Loucy (cell line): Measurements from ENCODE around the gene CYTH4.

Experiments used
- H2AFZ ChIP-seq: fragments of 200-600 bp; sonication (generic); 2 replicates; pipeline ENCODE4 v1.6.0; 2016; ENCODE audit warnings: antibody characterized with exemption, mild to moderate bottlenecking, low read length, moderate library complexity
- H3F3A ChIP-seq: fragments of 200-600 bp; 2 replicates; pipeline ENCODE4 v1.6.0; 2016; ENCODE audit warnings: antibody characterized with exemption, low read depth, mild to moderate bottlenecking
- H3K27me3 ChIP-seq: fragments of 200-600 bp; sonication (generic); 2 replicates; pipeline ENCODE4 v1.6.1; 2014; ENCODE audit warnings: low read length, mild to moderate bottlenecking; ENCODE audit not compliant: insufficient read depth, poor library complexity, severe bottlenecking
- H3K36me3 ChIP-seq: fragments of 200-600 bp; sonication (generic); 2 replicates; pipeline ENCODE4 v1.6.1; 2016; ENCODE audit warnings: low read length; ENCODE audit not compliant: insufficient read depth
- H3K4me1 ChIP-seq: fragments of 200-600 bp; sonication (generic); 2 replicates; pipeline ENCODE4 v1.5.1; 2014; ENCODE audit warnings: low read length, mild to moderate bottlenecking; ENCODE audit not compliant: insufficient read depth, poor library complexity, severe bottlenecking
- H3K4me2 ChIP-seq: fragments of 200-600 bp; sonication (generic); 2 replicates; pipeline ENCODE4 v1.6.0; 2014; ENCODE audit warnings: antibody characterized with exemption, low read length, low read depth, mild to moderate bottlenecking; ENCODE audit not compliant: poor library complexity, severe bottlenecking
- H3K4me3 ChIP-seq: fragments of 200-600 bp; sonication (generic); 2 replicates; pipeline ENCODE4 v1.5.1; 2014; ENCODE audit warnings: low read length, mild to moderate bottlenecking, mixed read lengths; ENCODE audit not compliant: poor library complexity, severe bottlenecking
- H3K79me2 ChIP-seq: fragments of 200-600 bp; sonication (generic); 2 replicates; pipeline ENCODE4 v1.6.1; 2014; ENCODE audit warnings: low read length; ENCODE audit not compliant: insufficient read depth
- H3K9ac ChIP-seq: fragments of 200-600 bp; sonication (generic); 2 replicates; pipeline ENCODE4 v1.6.0; 2014; ENCODE audit warnings: mild to moderate bottlenecking, low read depth, low read length, moderate library complexity; ENCODE audit not compliant: poor library complexity, severe bottlenecking
- H3K9me2 ChIP-seq: fragments of 200-600 bp; sonication (generic); replicated peaks from 2 replicates; pipeline ENCODE4 v1.6.1; 2016; ENCODE audit warnings: low read depth, low read length, mixed read lengths
- H3K9me3 ChIP-seq: fragments of 200-600 bp; sonication (generic); 2 replicates; pipeline ENCODE4 v1.6.1; 2014; ENCODE audit warnings: mild to moderate bottlenecking, antibody characterized with exemption, low read length, low read depth; ENCODE audit not compliant: insufficient read depth
- H4K20me1 ChIP-seq: fragments of 200-600 bp; sonication (generic); 2 replicates; pipeline ENCODE4 v1.6.0; 2014; ENCODE audit warnings: antibody characterized with exemption, low read length, mild to moderate bottlenecking; ENCODE audit not compliant: insufficient read depth, poor library complexity, severe bottlenecking
- EZH2phosphoT487 ChIP-seq: fragments of 200-600 bp; IDR thresholded peaks from 2 replicates; pipeline ENCODE4 v1.6.1; 2018; ENCODE audit warnings: antibody characterized with exemption, mild to moderate bottlenecking, moderate library complexity, borderline replicate concordance
- TF ChIP-seq, protein P1 (sequence below): fragments of 200-600 bp; sonication (generic); conservative IDR thresholded peaks from 2 replicates; pipeline ENCODE4 v1.5.1; 2014; ENCODE audit warnings: mild to moderate bottlenecking, antibody characterized with exemption, low read length

Gene CYTH4

DNA sequence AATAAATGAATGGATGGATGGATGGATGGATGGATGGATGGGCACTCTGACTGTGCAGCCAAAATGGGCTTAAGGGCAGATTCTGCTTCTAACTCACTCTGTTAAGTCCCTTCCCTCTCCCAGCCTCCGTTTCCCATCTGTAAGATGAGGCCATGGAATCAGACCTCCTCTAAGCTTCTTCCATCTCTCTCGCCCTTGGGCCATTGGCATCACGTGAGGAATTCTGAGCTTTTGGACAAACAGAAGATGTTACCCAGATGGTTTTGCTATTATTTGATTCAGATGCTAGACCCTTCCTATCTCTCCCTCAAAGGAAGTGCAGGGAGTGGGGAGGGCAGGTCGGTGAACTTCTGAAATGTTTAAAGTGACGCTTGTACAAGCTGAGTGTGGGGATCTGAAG, 4.0 kb upstream of the CYTH4 start:
- no peak for TF ChIP-seq EZH2phosphoT487
- TF ChIP-seq, protein P1, sequence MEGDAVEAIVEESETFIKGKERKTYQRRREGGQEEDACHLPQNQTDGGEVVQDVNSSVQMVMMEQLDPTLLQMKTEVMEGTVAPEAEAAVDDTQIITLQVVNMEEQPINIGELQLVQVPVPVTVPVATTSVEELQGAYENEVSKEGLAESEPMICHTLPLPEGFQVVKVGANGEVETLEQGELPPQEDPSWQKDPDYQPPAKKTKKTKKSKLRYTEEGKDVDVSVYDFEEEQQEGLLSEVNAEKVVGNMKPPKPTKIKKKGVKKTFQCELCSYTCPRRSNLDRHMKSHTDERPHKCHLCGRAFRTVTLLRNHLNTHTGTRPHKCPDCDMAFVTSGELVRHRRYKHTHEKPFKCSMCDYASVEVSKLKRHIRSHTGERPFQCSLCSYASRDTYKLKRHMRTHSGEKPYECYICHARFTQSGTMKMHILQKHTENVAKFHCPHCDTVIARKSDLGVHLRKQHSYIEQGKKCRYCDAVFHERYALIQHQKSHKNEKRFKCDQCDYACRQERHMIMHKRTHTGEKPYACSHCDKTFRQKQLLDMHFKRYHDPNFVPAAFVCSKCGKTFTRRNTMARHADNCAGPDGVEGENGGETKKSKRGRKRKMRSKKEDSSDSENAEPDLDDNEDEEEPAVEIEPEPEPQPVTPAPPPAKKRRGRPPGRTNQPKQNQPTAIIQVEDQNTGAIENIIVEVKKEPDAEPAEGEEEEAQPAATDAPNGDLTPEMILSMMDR, result no peak
- H3K4me1 ChIP-seq, result peaks cover 64% of the 10 kb centered on the region
- H3K9me2 ChIP-seq, result no peaks in the 10 kb centered on the region

DNA sequence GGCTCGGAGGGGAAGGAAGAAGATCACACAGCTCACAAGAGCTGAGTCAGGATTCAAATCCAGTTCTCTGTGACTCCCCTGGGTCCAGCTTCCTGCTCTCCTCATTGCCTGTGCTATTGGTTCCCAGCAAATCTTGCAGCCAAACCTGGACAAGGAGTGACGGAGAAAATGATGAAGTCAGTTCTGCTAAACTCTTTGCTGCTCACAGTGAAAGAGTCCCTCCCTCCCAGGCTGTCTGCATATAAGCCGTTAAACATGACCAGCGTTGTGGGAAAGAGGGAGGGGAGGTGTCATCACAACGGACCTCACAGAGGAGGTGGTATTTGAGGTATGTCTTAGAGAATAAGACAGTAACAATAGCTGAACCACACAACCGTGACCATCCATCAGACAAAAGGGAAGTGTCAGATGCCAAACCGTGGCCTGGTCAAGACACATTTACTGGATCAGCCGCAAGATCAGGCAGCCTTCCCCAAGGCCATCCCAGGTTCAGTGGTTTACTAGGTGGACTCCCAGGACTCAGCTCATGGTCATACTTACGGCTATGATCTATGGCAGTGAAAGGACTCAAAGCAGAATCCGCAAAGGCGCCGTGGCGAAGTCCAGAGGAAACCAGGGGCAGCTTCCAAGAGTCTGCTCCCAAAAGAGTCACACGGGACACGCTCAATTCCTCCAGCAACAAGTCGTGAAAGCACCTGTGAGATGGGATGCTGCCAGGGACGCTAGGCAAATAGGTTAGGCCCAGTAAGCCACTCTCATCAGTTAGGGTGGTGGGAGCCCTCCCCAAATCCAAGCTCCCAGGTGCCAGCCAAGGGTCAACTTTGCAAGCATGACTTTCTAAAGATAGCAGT, 2.8 kb upstream of the CYTH4 start:
- no peaks in the 10 kb centered on the region for H3K9me2 ChIP-seq
- H3K36me3 ChIP-seq, result no peaks in the 10 kb centered on the region
- no peak overlapping the region for H2AFZ ChIP-seq
- peaks cover 65% of the 10 kb centered on the region for H3K4me1 ChIP-seq
- no peak for TF ChIP-seq EZH2phosphoT487
- TF ChIP-seq, protein P1, result no peak
- no peaks in the 10 kb centered on the region for H3F3A ChIP-seq
- H3K4me2 ChIP-seq, result peak overlapping the region; percentile 4
- H3K9me3 ChIP-seq, result no peaks in the 10 kb centered on the region
- peak overlapping the region; percentile 41 for H3K9ac ChIP-seq
- no peaks in the 10 kb centered on the region for H3K27me3 ChIP-seq
- no peaks in the 10 kb centered on the region for H4K20me1 ChIP-seq
- H3K4me3 ChIP-seq, result no peak overlapping the region
- peaks cover 28% of the 10 kb centered on the region for H3K79me2 ChIP-seq

More for the DNA sequence above, 4.0 kb upstream of the CYTH4 start:
- no peaks in the 10 kb centered on the region for H4K20me1 ChIP-seq
- H3K4me3 ChIP-seq, result no peak overlapping the region
- no peaks in the 10 kb centered on the region for H3K9me3 ChIP-seq
- no peaks in the 10 kb centered on the region for H3F3A ChIP-seq
- no peaks in the 10 kb centered on the region for H3K27me3 ChIP-seq
- peak overlapping the region; percentile 41 for H3K9ac ChIP-seq
- H3K79me2 ChIP-seq, result peaks cover 15% of the 10 kb centered on the region
- no peak overlapping the region for H2AFZ ChIP-seq
- no peaks in the 10 kb centered on the region for H3K36me3 ChIP-seq
- no peak overlapping the region for H3K4me2 ChIP-seq

DNA sequence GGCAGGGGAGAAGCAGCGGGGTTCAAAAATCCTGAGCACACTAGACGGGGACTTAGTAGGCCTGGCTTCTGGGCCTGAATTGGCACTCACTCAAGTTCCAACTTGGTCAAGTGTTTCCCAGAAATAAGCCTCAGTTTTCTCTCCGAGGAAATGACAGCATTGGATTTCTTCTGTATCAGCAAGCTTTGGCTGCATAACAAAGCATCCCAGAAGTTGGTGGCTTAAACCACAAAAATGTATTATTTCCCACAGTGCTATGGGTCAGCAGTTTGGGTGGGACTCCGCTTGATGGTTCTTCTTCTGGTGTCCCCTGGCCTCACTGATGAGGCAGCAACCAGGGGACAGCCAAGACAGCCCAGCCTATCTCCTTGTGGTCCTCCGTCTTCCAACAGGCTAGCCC, 1.6 kb upstream of the CYTH4 start:
- Histone ChIP-seq H3K9me3 (no peaks in the 10 kb centered on the region), H2AFZ (no peak overlapping the region), H3K4me3 (no peak overlapping the region), H3F3A (no peaks in the 10 kb centered on the region), H4K20me1 (no peaks in the 10 kb centered on the region), H3K9ac (no peak overlapping the region), H3K9me2 (no peaks in the 10 kb centered on the region), H3K27me3 (no peaks in the 10 kb centered on the region), H3K4me2 (no peak overlapping the region), H3K79me2 (peaks cover 37% of the 10 kb centered on the region), H3K36me3 (no peaks in the 10 kb centered on the region), H3K4me1 (peaks cover 59% of the 10 kb centered on the region)
- no peak for TF ChIP-seq EZH2phosphoT487
- TF ChIP-seq, protein P1, result no peak
